Liver (tissue), 9 donors: ENCODE data around the gene POLA1. TPM values are rescaled to one million over a fixed set of nuclear protein-coding genes. Genes with fewer than 3 reads are reported as not detected.

Experiments used
- DNase-seq: peaks from one replicate; pipeline ENCODE4 v3.0.0-alpha.2; 2017; ENCODE audit warnings: low spot score
- H3K27ac ChIP-seq, 2 donors: one replicate each; pipeline ENCODE4 v1.7.0; 2013; ENCODE audit warnings: inconsistent platforms in 2 of 2, low read length in 2 of 2, control low read depth in 1 of 2, low read depth in 1 of 2, mild to moderate bottlenecking in 1 of 2
- H3K27me3 ChIP-seq, 4 donors: one replicate each; pipeline versions ENCODE4 v1.6.1 to v1.7.0; 2013; ENCODE audit warnings: low read length in 3 of 4, inconsistent platforms in 1 of 4, mild to moderate bottlenecking in 1 of 4, moderate library complexity in 1 of 4; ENCODE audit not compliant: control insufficient read depth in 4 of 4, insufficient read depth in 4 of 4
- H3K36me3 ChIP-seq, 4 donors: one replicate each; pipeline versions ENCODE4 v1.6.1 to v1.7.0; 2013; ENCODE audit warnings: low read length in 3 of 4, mild to moderate bottlenecking in 3 of 4, low read depth in 1 of 4, moderate library complexity in 1 of 4; ENCODE audit not compliant: control insufficient read depth in 4 of 4, insufficient read depth in 3 of 4
- H3K4me1 ChIP-seq, 4 donors: one replicate each; pipeline versions ENCODE4 v1.6.1 to v1.7.0; 2013; ENCODE audit warnings: low read length in 3 of 4, mild to moderate bottlenecking in 3 of 4, moderate library complexity in 1 of 4; ENCODE audit not compliant: control insufficient read depth in 4 of 4, insufficient read depth in 4 of 4
- H3K4me3 ChIP-seq, 3 donors: one replicate each; pipeline versions ENCODE4 v1.6.1 to v1.7.0; 2013; ENCODE audit warnings: low read length in 3 of 3, control low read depth in 1 of 3, low read depth in 1 of 3, mild to moderate bottlenecking in 1 of 3
- H3K9ac ChIP-seq, 2 donors: one replicate each; pipeline ENCODE4 v1.7.0; 2013; ENCODE audit warnings: low read length in 2 of 2, mild to moderate bottlenecking in 2 of 2, moderate library complexity in 2 of 2, control low read depth in 1 of 2, low read depth in 1 of 2
- H3K9me3 ChIP-seq, 4 donors: one replicate each; pipeline versions ENCODE4 v1.6.1 to v1.7.0; 2013; ENCODE audit warnings: low read length in 3 of 4; ENCODE audit not compliant: control insufficient read depth in 4 of 4
- ATF3 ChIP-seq: IDR thresholded peaks from 2 replicates; pipeline ENCODE4 v1.6.1; 2016; ENCODE audit warnings: antibody characterized with exemption
- EGR1 ChIP-seq, 2 donors: IDR thresholded peaks; 2 replicates each; pipeline ENCODE4 v1.6.1; 2016 to 2018; ENCODE audit warnings: antibody characterized with exemption in 2 of 2, low read depth in 2 of 2
- FOXA1 ChIP-seq: IDR thresholded peaks from 2 replicates; pipeline ENCODE4 v1.6.1; 2016; ENCODE audit warnings: antibody characterized with exemption
- FOXA2 ChIP-seq: IDR thresholded peaks from 2 replicates; pipeline ENCODE4 v1.6.1; 2016; ENCODE audit warnings: antibody characterized with exemption
- GABPA ChIP-seq, 2 donors: IDR thresholded peaks in 1 of 2; conservative IDR thresholded peaks in 1 of 2; 2 replicates each; pipeline ENCODE4 v1.6.1; 2016; ENCODE audit warnings: antibody characterized with exemption in 2 of 2, mild to moderate bottlenecking in 1 of 2, moderate library complexity in 1 of 2
- HNF4A ChIP-seq, 2 donors: conservative IDR thresholded peaks; 2 replicates each; pipeline ENCODE4 v1.6.1; 2016; ENCODE audit warnings: antibody characterized with exemption in 2 of 2, mild to moderate bottlenecking in 2 of 2
- HNF4G ChIP-seq: IDR thresholded peaks from 2 replicates; pipeline ENCODE4 v1.6.1; 2016; ENCODE audit warnings: antibody characterized with exemption
- JUND ChIP-seq, 2 donors: IDR thresholded peaks; 2 replicates each; pipeline ENCODE4 v1.6.1; 2016; ENCODE audit warnings: antibody characterized with exemption in 2 of 2
- MAX ChIP-seq: IDR thresholded peaks from 2 replicates; pipeline ENCODE4 v1.6.1; 2016; ENCODE audit warnings: antibody characterized with exemption
- NR2F2 ChIP-seq: IDR thresholded peaks from 2 replicates; pipeline ENCODE4 v1.6.1; 2016; ENCODE audit warnings: antibody characterized with exemption
- RAD21 ChIP-seq, 2 donors: IDR thresholded peaks; 2 replicates each; pipeline ENCODE4 v1.6.1; 2016; ENCODE audit warnings: antibody characterized with exemption in 2 of 2, mild to moderate bottlenecking in 2 of 2
- RXRA ChIP-seq, 2 donors: IDR thresholded peaks; 2 replicates each; pipeline ENCODE4 v1.6.1; 2017 to 2018; ENCODE audit warnings: antibody characterized with exemption in 2 of 2, mild to moderate bottlenecking in 1 of 2
- SP1 ChIP-seq: IDR thresholded peaks from 2 replicates; pipeline ENCODE4 v1.6.1; 2018; ENCODE audit warnings: antibody characterized with exemption, mild to moderate bottlenecking
- TAF1 ChIP-seq: conservative IDR thresholded peaks from 2 replicates; pipeline ENCODE4 v1.6.1; 2016; ENCODE audit warnings: antibody characterized with exemption, mild to moderate bottlenecking
- YY1 ChIP-seq: IDR thresholded peaks from 2 replicates; pipeline ENCODE4 v1.6.1; 2016; ENCODE audit warnings: antibody characterized with exemption, mild to moderate bottlenecking
- ZBTB33 ChIP-seq: IDR thresholded peaks from 2 replicates; pipeline ENCODE4 v1.6.1; 2016; ENCODE audit warnings: antibody characterized with exemption
- WGBS: extraction: QIAGEN DNeasy Blood & Tissue Kit; methylation state at CpG from one replicate; pipeline ENCODE4 v1.1.7; 2013; 5-methylcytosine and 5-hydroxymethylcytosine counted together
- polyA plus RNA-seq, 2 donors: library from polyadenylated mRNA; stranded (reverse) in 1 of 2; unstranded in 1 of 2; fragments of 200-250 nt in 1 of 2; fragments of >200 nt in 1 of 2; fragmentation: Nextera tagmentation in 1 of 2; extraction: Ambion mirVana in 1 of 2; gene quantifications; one replicate each; pipeline versions ENCODE4 v1.2.1 to v1.2.3, GENCODE V29; 2013 to 2015
- total RNA-seq, 2 donors: library from RNA; depleted of rRNA; stranded (reverse); fragments of >200 nt; gene quantifications; one replicate each; pipeline ENCODE4 v1.2.3, GENCODE V29; 2014
- TF ChIP-seq, protein P1 (sequence below): fragments of 150-350 bp; IDR thresholded peaks from 2 replicates; pipeline ENCODE4 v1.5.1; 2017; ENCODE audit warnings: improper control_type of control experiment, low read depth, low read length; ENCODE audit not compliant: missing input control
- TF ChIP-seq, protein P2 (sequence below): IDR thresholded peaks from 2 replicates; pipeline ENCODE4 v1.6.1; 2016; ENCODE audit warnings: antibody characterized with exemption, mild to moderate bottlenecking
- donor health status: healthy.
- donor health status: healthy.
- donor health status: healthy.
- donor health status: healthy.
- donor health status: healthy.

The POLA1 gene
- total and polyA plus RNA-seq, 4 donors: 0.93 to 12.7 (median 4.3) TPM

- Histone ChIP-seq H3K9me3 (no peaks in the 10 kb centered on the region), H3K4me3 (no peak overlapping the region), H3K27me3 (no peaks in the 10 kb centered on the region), H3K27ac (no peak overlapping the region), H3K9ac (no peak overlapping the region), H3K36me3 (peaks cover 0 to 5% (median 0%) of the 10 kb centered on the region in 4 donors), H3K4me1 (no peaks in the 10 kb centered on the region)
- TF ChIP-seq NR2F2 (no peak), YY1 (no peak)
- no peak for DNase-seq
- 91% methylated on average over 1 of the region's 1 CpG for WGBS
Measured at GRCh38 chrX:24900234-24900633, 206.5 kb downstream of the POLA1 start.

- Histone ChIP-seq H3K27ac (no peak overlapping the region), H3K4me3 (no peak overlapping the region), H3K4me1 (no peaks in the 10 kb centered on the region), H3K9ac (no peak overlapping the region), H3K36me3 (peaks cover 0 to 5% (median 0%) of the 10 kb centered on the region in 4 donors), H3K9me3 (no peaks in the 10 kb centered on the region), H3K27me3 (no peaks in the 10 kb centered on the region)
- WGBS: 96% methylated on average over 5 of the region's 5 CpGs
- TF ChIP-seq HNF4G: no peak
- TF ChIP-seq, protein P1, sequence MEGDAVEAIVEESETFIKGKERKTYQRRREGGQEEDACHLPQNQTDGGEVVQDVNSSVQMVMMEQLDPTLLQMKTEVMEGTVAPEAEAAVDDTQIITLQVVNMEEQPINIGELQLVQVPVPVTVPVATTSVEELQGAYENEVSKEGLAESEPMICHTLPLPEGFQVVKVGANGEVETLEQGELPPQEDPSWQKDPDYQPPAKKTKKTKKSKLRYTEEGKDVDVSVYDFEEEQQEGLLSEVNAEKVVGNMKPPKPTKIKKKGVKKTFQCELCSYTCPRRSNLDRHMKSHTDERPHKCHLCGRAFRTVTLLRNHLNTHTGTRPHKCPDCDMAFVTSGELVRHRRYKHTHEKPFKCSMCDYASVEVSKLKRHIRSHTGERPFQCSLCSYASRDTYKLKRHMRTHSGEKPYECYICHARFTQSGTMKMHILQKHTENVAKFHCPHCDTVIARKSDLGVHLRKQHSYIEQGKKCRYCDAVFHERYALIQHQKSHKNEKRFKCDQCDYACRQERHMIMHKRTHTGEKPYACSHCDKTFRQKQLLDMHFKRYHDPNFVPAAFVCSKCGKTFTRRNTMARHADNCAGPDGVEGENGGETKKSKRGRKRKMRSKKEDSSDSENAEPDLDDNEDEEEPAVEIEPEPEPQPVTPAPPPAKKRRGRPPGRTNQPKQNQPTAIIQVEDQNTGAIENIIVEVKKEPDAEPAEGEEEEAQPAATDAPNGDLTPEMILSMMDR: no peak
- no peak for TF ChIP-seq GABPA (IDR thresholded peaks at IDR 0.05 in 1 of 2, conservative IDR thresholded peaks at IDR 0.05 in 1 of 2)
- no peak for TF ChIP-seq MAX
- TF ChIP-seq HNF4A (conservative IDR thresholded peaks at IDR 0.05): no peak
- no peak for TF ChIP-seq JUND (IDR thresholded peaks at IDR 0.05)
- TF ChIP-seq TAF1: no peak
- TF ChIP-seq, protein P2, sequence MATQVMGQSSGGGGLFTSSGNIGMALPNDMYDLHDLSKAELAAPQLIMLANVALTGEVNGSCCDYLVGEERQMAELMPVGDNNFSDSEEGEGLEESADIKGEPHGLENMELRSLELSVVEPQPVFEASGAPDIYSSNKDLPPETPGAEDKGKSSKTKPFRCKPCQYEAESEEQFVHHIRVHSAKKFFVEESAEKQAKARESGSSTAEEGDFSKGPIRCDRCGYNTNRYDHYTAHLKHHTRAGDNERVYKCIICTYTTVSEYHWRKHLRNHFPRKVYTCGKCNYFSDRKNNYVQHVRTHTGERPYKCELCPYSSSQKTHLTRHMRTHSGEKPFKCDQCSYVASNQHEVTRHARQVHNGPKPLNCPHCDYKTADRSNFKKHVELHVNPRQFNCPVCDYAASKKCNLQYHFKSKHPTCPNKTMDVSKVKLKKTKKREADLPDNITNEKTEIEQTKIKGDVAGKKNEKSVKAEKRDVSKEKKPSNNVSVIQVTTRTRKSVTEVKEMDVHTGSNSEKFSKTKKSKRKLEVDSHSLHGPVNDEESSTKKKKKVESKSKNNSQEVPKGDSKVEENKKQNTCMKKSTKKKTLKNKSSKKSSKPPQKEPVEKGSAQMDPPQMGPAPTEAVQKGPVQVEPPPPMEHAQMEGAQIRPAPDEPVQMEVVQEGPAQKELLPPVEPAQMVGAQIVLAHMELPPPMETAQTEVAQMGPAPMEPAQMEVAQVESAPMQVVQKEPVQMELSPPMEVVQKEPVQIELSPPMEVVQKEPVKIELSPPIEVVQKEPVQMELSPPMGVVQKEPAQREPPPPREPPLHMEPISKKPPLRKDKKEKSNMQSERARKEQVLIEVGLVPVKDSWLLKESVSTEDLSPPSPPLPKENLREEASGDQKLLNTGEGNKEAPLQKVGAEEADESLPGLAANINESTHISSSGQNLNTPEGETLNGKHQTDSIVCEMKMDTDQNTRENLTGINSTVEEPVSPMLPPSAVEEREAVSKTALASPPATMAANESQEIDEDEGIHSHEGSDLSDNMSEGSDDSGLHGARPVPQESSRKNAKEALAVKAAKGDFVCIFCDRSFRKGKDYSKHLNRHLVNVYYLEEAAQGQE: no peak
- no peak for TF ChIP-seq FOXA2
- no peak for TF ChIP-seq YY1
- no peak for TF ChIP-seq NR2F2
- no peak for TF ChIP-seq EGR1 (IDR thresholded peaks at IDR 0.05; ENCODE audit: low read depth in 2 of 2)
- no peak for TF ChIP-seq RAD21 (IDR thresholded peaks at IDR 0.05)
- TF ChIP-seq ZBTB33: no peak
- no peak for TF ChIP-seq RXRA (IDR thresholded peaks at IDR 0.05)
- no peak for TF ChIP-seq SP1
- TF ChIP-seq FOXA1: no peak
- TF ChIP-seq ATF3: no peak
- DNase-seq: no peak
Measured at GRCh38 chrX:24902806-24903205, 209.1 kb downstream of the POLA1 start.
